Tibial nerve (tissue), 4 donors: Measurements from ENCODE around the gene KCNAB2. TPM values are rescaled to one million over a fixed set of nuclear protein-coding genes. Genes with fewer than 3 reads are reported as not detected.

Experiments
- DNase-seq, 2 donors: peaks; one replicate each; pipeline ENCODE4 v3.0.0-alpha.2; 2019; ENCODE audit warnings: low spot score in 2 of 2
- H3K27ac ChIP-seq, 4 donors: fragments of 200-600 bp; sonication (generic) in 3 of 4; one replicate each; pipeline ENCODE4 v1.5.1; 2017 to 2019; ENCODE audit warnings: mild to moderate bottlenecking in 1 of 4
- H3K27me3 ChIP-seq, 2 donors: fragments of 200-600 bp; sonication (generic) in 1 of 2; one replicate each; pipeline versions ENCODE4 v1.5.1 to v1.6.0; 2017 to 2019
- H3K36me3 ChIP-seq, 3 donors: fragments of 200-600 bp; sonication (generic); one replicate each; pipeline ENCODE4 v1.5.1; 2018 to 2019
- H3K4me1 ChIP-seq, 4 donors: fragments of 200-600 bp; sonication (generic) in 3 of 4; one replicate each; pipeline ENCODE4 v1.5.1; 2017 to 2019
- H3K4me3 ChIP-seq, 4 donors: fragments of 200-600 bp; sonication (generic) in 3 of 4; one replicate each; pipeline ENCODE4 v1.5.1; 2017 to 2019; ENCODE audit warnings: mild to moderate bottlenecking in 1 of 4, moderate library complexity in 1 of 4
- H3K9me3 ChIP-seq, 4 donors: fragments of 200-600 bp; sonication (generic) in 3 of 4; one replicate each; pipeline ENCODE4 v1.5.1; 2017 to 2019
- EP300 ChIP-seq, 2 donors: sonication (generic); formaldehyde crosslinking; IDR thresholded peaks; one replicate each; pipeline ENCODE4 v1.6.1; 2017; ENCODE audit warnings: antibody characterized with exemption in 2 of 2, mild to moderate bottlenecking in 1 of 2
- POLR2A ChIP-seq, 2 donors: fragments of 450-650 bp; IDR thresholded peaks; one replicate each; pipeline ENCODE4 v1.6.1; 2017; ENCODE audit warnings: antibody characterized with exemption in 2 of 2, mild to moderate bottlenecking in 2 of 2, moderate library complexity in 2 of 2
- WGBS, 2 donors: methylation state at CpG; one replicate each; pipeline ENCODE4 v1.1.5; 2018; 5-methylcytosine and 5-hydroxymethylcytosine counted together
- total RNA-seq, 4 donors: library from RNA; depleted of rRNA; stranded (reverse); fragments of >200 nt; gene quantifications; one replicate each; pipeline ENCODE4 v1.1.0, GENCODE V29; 2016
- TF ChIP-seq, protein P1 (sequence below), 5 experiments: fragments of 200-600 bp in 3 of 5; fragments of 450-650 bp in 2 of 5; sonication (generic) in 3 of 5; IDR thresholded peaks; one replicate each; pipeline ENCODE4 v1.5.1; 2016 to 2019; ENCODE audit warnings: antibody characterized with exemption in 5 of 5, mild to moderate bottlenecking in 3 of 5, moderate library complexity in 2 of 5

Gene KCNAB2
- total RNA-seq, 4 donors from 2014 or later: 7.0 to 21.4 (median 13.8) TPM

GRCh38 chr1:6011161-6011945 is 34.3 kb upstream of the KCNAB2 start:
- no peak overlapping the region for H3K27ac ChIP-seq
- 87 to 91% methylated on average over 19 of the region's 19 CpGs for WGBS, 2 donors
- H3K4me1 ChIP-seq: peaks cover 0 to 5% (median 0%) of the 10 kb centered on the region in 4 donors
- TF ChIP-seq EP300 (IDR thresholded peaks at IDR 0.05): no peak
- TF ChIP-seq, protein P1, sequence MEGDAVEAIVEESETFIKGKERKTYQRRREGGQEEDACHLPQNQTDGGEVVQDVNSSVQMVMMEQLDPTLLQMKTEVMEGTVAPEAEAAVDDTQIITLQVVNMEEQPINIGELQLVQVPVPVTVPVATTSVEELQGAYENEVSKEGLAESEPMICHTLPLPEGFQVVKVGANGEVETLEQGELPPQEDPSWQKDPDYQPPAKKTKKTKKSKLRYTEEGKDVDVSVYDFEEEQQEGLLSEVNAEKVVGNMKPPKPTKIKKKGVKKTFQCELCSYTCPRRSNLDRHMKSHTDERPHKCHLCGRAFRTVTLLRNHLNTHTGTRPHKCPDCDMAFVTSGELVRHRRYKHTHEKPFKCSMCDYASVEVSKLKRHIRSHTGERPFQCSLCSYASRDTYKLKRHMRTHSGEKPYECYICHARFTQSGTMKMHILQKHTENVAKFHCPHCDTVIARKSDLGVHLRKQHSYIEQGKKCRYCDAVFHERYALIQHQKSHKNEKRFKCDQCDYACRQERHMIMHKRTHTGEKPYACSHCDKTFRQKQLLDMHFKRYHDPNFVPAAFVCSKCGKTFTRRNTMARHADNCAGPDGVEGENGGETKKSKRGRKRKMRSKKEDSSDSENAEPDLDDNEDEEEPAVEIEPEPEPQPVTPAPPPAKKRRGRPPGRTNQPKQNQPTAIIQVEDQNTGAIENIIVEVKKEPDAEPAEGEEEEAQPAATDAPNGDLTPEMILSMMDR (IDR thresholded peaks at IDR 0.05): no peak
- no peak for TF ChIP-seq POLR2A (IDR thresholded peaks at IDR 0.05)
- no peaks in the 10 kb centered on the region for H3K36me3 ChIP-seq
- no peak for DNase-seq
- no peaks in the 10 kb centered on the region for H3K27me3 ChIP-seq
- H3K9me3 ChIP-seq: no peaks in the 10 kb centered on the region
- no peak overlapping the region for H3K4me3 ChIP-seq

DNA sequence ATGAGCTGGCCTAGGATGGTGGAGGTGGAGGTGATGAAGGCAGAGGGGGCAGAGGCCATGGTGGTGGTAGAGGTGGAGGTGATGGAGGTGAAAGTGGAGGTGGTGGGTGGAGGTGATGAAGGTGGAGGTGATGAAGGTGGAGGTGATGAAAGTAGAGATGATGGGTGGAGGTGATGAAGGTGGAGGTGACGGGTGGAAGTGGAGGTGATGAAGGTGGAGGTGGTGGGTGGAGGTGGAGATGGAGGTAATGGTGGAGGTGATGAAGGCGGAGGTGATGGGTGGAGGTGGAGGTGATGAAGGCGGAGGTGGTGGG is 33.8 kb upstream of the KCNAB2 start:
- no peak overlapping the region for H3K4me3 ChIP-seq
- no peak overlapping the region for H3K27ac ChIP-seq
- DNase-seq: no peak
- H3K4me1 ChIP-seq: peaks cover 0 to 10% (median 0%) of the 10 kb centered on the region in 4 donors
- 85 to 90% methylated on average over 3 of the region's 3 CpGs for WGBS, 2 donors
- no peaks in the 10 kb centered on the region for H3K9me3 ChIP-seq
- TF ChIP-seq, protein P1 (IDR thresholded peaks at IDR 0.05): no peak
- TF ChIP-seq EP300 (IDR thresholded peaks at IDR 0.05): no peak
- TF ChIP-seq POLR2A (IDR thresholded peaks at IDR 0.05): no peak
- H3K27me3 ChIP-seq: no peaks in the 10 kb centered on the region
- H3K36me3 ChIP-seq: no peaks in the 10 kb centered on the region

DNA sequence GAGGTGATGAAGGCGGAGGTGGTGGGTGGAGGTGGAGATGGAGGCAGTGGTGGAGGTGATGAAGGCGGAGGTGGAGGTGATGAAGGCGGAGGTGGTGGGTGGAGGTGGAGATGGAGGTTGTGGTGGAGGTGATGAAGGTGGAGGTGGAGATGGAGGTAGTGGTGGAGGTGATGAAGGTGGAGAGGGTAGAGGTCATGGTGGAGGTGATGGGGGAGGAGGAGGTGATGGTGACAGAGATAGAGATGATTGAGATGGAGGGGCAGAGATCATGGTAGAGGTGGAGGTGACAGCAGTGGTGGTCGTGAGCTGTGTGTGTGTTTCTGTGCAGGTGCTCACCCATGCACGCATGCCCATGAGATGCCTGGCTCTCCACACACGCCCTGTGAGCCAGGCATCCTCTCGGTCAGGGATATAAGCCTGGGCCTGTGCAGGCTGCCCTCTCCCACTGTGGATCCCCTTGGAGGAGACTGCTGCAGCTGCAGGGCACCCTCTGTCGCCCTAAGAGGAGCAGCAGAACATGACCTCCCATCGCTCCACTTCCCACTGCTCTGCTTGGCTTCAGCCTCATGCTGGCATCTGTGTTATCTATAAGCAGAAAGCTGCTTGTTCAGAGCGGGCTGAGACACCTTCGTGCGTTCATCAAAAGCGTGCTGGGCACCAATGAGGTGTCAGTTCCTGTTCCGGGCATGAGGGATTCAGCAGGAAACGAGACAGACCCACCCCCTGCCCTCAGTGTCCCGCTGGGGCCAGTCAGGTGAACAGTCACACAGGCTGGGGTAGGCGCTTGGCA is 33.0 kb upstream of the KCNAB2 start:
- WGBS, 2 donors: 83 to 88% methylated on average over 15 to 17 of the region's 17 CpGs
- H3K4me3 ChIP-seq: no peak overlapping the region
- H3K36me3 ChIP-seq: no peaks in the 10 kb centered on the region
- no peaks in the 10 kb centered on the region for H3K27me3 ChIP-seq
- TF ChIP-seq, protein P1 (IDR thresholded peaks at IDR 0.05): no peak
- H3K4me1 ChIP-seq: peaks cover 0 to 12% (median 0%) of the 10 kb centered on the region in 4 donors
- H3K9me3 ChIP-seq: no peaks in the 10 kb centered on the region
- no peak overlapping the region for H3K27ac ChIP-seq
- DNase-seq: no peak

- Histone ChIP-seq H3K9me3 (no peaks in the 10 kb centered on the region), H3K27me3 (no peaks in the 10 kb centered on the region), H3K4me3 (no peak overlapping the region), H3K27ac (no peak overlapping the region), H3K36me3 (no peaks in the 10 kb centered on the region), H3K4me1 (peaks cover 0 to 12% (median 0%) of the 10 kb centered on the region in 4 donors)
- no peak for DNase-seq
- TF ChIP-seq, protein P1 (IDR thresholded peaks at IDR 0.05): no peak
- TF ChIP-seq POLR2A (IDR thresholded peaks at IDR 0.05) (no peak), EP300 (IDR thresholded peaks at IDR 0.05) (no peak)
- 86 to 92% methylated on average over 12 of the region's 12 CpGs for WGBS, 2 donors
Observed at GRCh38 chr1:6013491-6013890, 32.2 kb upstream of the KCNAB2 start.
